HepG2 (cell line): ENCODE measurements around the gene RECK. TPM values are rescaled to one million over a fixed set of nuclear protein-coding genes. Genes with fewer than 3 reads are reported as not detected.
A peak's percentile ranks its signal among the peaks of the same experiment; 100 is the strongest.

Experiments used
- ATAC-seq: fragments of 200-7000 bp; cut with Tn5 transposase; 3 replicates; pipeline ENCODE4 v1.9.1; 2020; ENCODE audit warnings: mild to moderate bottlenecking, moderate library complexity
- BruUV-seq: library from RNA; stranded (reverse); fragments of 400-500 nt; replicated peaks from 2 replicates; lab custom pipeline; 2021; lab: Mats Ljungman, UMichigan
- CTCF ChIA-PET: fragments of 300-600 bp; formaldehyde crosslinking; extraction: SDS; loops from one replicate; lab custom pipeline; 2021; ENCODE audit warnings: low total read pairs, inconsistent platforms, low intra/inter-chr PET ratio; lab: Yijun Ruan, JAX
- POLR2A ChIA-PET: fragments of 350-600 bp; sonication (Branson Sonifier 250); formaldehyde crosslinking; loops from one replicate; lab custom pipeline; 2020; ENCODE audit warnings: antibody characterized with exemption, inconsistent platforms; lab: Yijun Ruan, JAX
- DNase-seq: peaks from one replicate; pipeline ENCODE4 v3.0.0-alpha.2; 2015; ENCODE audit warnings: low spot score
- FAIRE-seq: peaks from 3 replicates; lab custom pipeline; 2011; peaks lifted over from hg19 to GRCh38; lab: Jason Lieb, UNC
- H2AFZ ChIP-seq: one replicate; pipeline ENCODE4 v1.6.1; 2011; ENCODE audit warnings: low read length, inconsistent platforms
- H3K27ac ChIP-seq: fragments of 300-600 bp; 3 replicates; pipeline ENCODE4 v1.8.0; 2011; ENCODE audit warnings: mixed run types, mild to moderate bottlenecking, mixed read lengths, low read length, inconsistent platforms; ENCODE audit not compliant: insufficient read depth; ENCODE audit errors: extremely low read length
- H3K27me3 ChIP-seq, 2 experiments: fragments of 200-600 bp in 1 of 2; 2 replicates in 1 of 2; 3 replicates in 1 of 2; pipeline versions ENCODE4 v1.6.0 to v1.8.0; 2011; ENCODE audit warnings: low read length in 2 of 2, mild to moderate bottlenecking in 2 of 2, moderate library complexity in 2 of 2, inconsistent platforms in 1 of 2; ENCODE audit not compliant: insufficient read depth in 2 of 2, control insufficient read depth in 1 of 2
- H3K36me3 ChIP-seq, 2 experiments: fragments of 200-600 bp in 1 of 2; replicated peaks in 1 of 2; 2 replicates in 1 of 2; 3 replicates in 1 of 2; pipeline versions ENCODE4 v1.5.1 to v1.8.0; 2011; ENCODE audit warnings: low read length in 2 of 2, inconsistent platforms in 1 of 2; ENCODE audit not compliant: insufficient read depth in 2 of 2, control insufficient read depth in 1 of 2
- H3K4me1 ChIP-seq: 2 replicates; pipeline ENCODE4 v1.5.1; 2012; ENCODE audit warnings: low read length, inconsistent platforms; ENCODE audit not compliant: insufficient read depth
- H3K4me2 ChIP-seq: 2 replicates; pipeline ENCODE4 v1.6.0; 2011; ENCODE audit warnings: low read depth, low read length, inconsistent platforms
- H3K4me3 ChIP-seq, 3 experiments: fragments of 200-600 bp in 1 of 3; sonication (generic), shearing (Covaris generic) in 1 of 3; replicated peaks in 1 of 3; 2 replicates each; pipeline ENCODE4 v1.5.1; 2011 to 2016; ENCODE audit warnings: low read length in 3 of 3, inconsistent platforms in 2 of 3, low read depth in 2 of 3, mild to moderate bottlenecking in 2 of 3, control low read depth in 1 of 3, mixed read lengths in 1 of 3; ENCODE audit not compliant: insufficient read depth in 1 of 3
- H3K79me2 ChIP-seq: one replicate; pipeline ENCODE4 v1.6.1; 2011; ENCODE audit warnings: low read length, inconsistent platforms; ENCODE audit not compliant: insufficient read depth
- H3K9ac ChIP-seq: 2 replicates; pipeline ENCODE4 v1.6.0; 2011; ENCODE audit warnings: mild to moderate bottlenecking, low read depth, low read length, inconsistent platforms; ENCODE audit not compliant: insufficient read depth
- H3K9me3 ChIP-seq: 2 replicates; pipeline ENCODE4 v1.5.1; 2012; ENCODE audit warnings: mild to moderate bottlenecking, low read length
- H4K20me1 ChIP-seq: 2 replicates; pipeline ENCODE4 v1.6.0; 2011; ENCODE audit warnings: inconsistent platforms, mild to moderate bottlenecking, low read length, moderate library complexity; ENCODE audit not compliant: insufficient read depth
- FOXO1 ChIP-seq: sonication (generic); formaldehyde crosslinking; IDR thresholded peaks from 2 replicates; pipeline ENCODE4 v1.4.0; 2020; ENCODE audit warnings: missing genetic modification reagents
- HNF4A ChIP-seq: sonication (generic); formaldehyde crosslinking; IDR thresholded peaks from 2 replicates; pipeline ENCODE4 v1.4.0; 2020; ENCODE audit warnings: missing genetic modification reagents
- MTF2 ChIP-seq: sonication (generic); formaldehyde crosslinking; IDR thresholded peaks from 2 replicates; pipeline ENCODE4 v1.5.0; 2020; ENCODE audit warnings: missing genetic modification reagents, borderline replicate concordance
- NFKBIZ ChIP-seq: IDR thresholded peaks from 2 replicates; pipeline ENCODE4 v1.6.1; 2018; ENCODE audit warnings: missing genetic modification reagents, missing compliant biosample characterization
- ONECUT2 ChIP-seq: sonication (generic); formaldehyde crosslinking; IDR thresholded peaks from 2 replicates; pipeline ENCODE4 v1.4.0; 2020; ENCODE audit warnings: missing genetic modification reagents
- PCBP2 ChIP-seq: fragments of 200-400 bp; formaldehyde crosslinking; optimal IDR thresholded peaks from 2 replicates; pipeline ENCODE3; 2018; ENCODE audit warnings: low read length, low read depth; ENCODE audit not compliant: poor library complexity, severe bottlenecking
- SMC3 ChIP-seq: IDR thresholded peaks from 2 replicates; pipeline ENCODE4 v1.6.1; 2011; ENCODE audit warnings: low read length, improper control_type of control experiment
- THYN1 ChIP-seq: sonication (generic); formaldehyde crosslinking; IDR thresholded peaks from 2 replicates; pipeline ENCODE4 v1.8.1; 2023; ENCODE audit warnings: low read depth, mild to moderate bottlenecking, moderate library complexity, missing genetic modification reagents, borderline replicate concordance
- XRCC5 ChIP-seq: fragments of 200-400 bp; formaldehyde crosslinking; optimal IDR thresholded peaks from 2 replicates; pipeline ENCODE3; 2017; ENCODE audit warnings: mild to moderate bottlenecking, low read length
- ZNF12 ChIP-seq: sonication (generic); formaldehyde crosslinking; IDR thresholded peaks from 2 replicates; pipeline ENCODE4 v1.5.0; 2020; ENCODE audit warnings: missing genetic modification reagents
- ZNF282 ChIP-seq: fragments of 450-650 bp; IDR thresholded peaks from 2 replicates; pipeline ENCODE4 v1.6.1; 2018; ENCODE audit not compliant: partially characterized antibody
- ZNF564 ChIP-seq: sonication (generic); formaldehyde crosslinking; IDR thresholded peaks from 2 replicates; pipeline ENCODE4 v1.8.1; 2023; ENCODE audit warnings: mild to moderate bottlenecking, missing genetic modification reagents
- ZNF790 ChIP-seq: sonication (generic); formaldehyde crosslinking; IDR thresholded peaks from 2 replicates; pipeline ENCODE4 v1.8.0; 2022; ENCODE audit warnings: missing genetic modification reagents, mild to moderate bottlenecking, borderline replicate concordance
- WGBS: methylation state at CpG from one replicate; pipeline ENCODE4 v1.1.6; 2017; ENCODE audit warnings: low lambda C conversion rate; 5-methylcytosine and 5-hydroxymethylcytosine counted together
- in situ Hi-C: cut with HindIII; loops from 2 replicates; pipeline ENCODE4 v1.10.0; 2017; ENCODE audit warnings: low pct_unique_long_range_greater_than_20kb; ENCODE audit not compliant: extremely low pct_ligation_motif_present
- intact Hi-C: fragments of 100-400 bp; cut with micrococcal nuclease; formaldehyde crosslinking; loops from one replicate; pipeline ENCODE4 v1.10.0; 2022; ENCODE audit not compliant: unreplicated experiment
- polyA plus RNA-seq, 8 experiments: library from polyadenylated mRNA; depleted of rRNA in 3 of 8; stranded (reverse) in 7 of 8; unstranded in 1 of 8; fragments of >200 nt; fragmentation: Illumina TruSeq in 4 of 8; extraction: Trizol in 4 of 8; gene quantifications; 2 replicates each; pipeline versions ENCODE4 v1.2.1 to v1.2.3, GENCODE V29; 2011 to 2016; ENCODE audit warnings: low read depth in 4 of 8, missing spikeins in 1 of 8, mixed read lengths in 1 of 8; ENCODE audit not compliant: insufficient read depth in 1 of 8
- total RNA-seq, 5 experiments: library from RNA; depleted of rRNA; stranded (reverse); fragments of >200 nt; fragmentation: Illumina TruSeq; extraction: Trizol; gene quantifications; 2 replicates each; pipeline ENCODE4 v1.2.3, GENCODE V29; 2016; ENCODE audit warnings: low read depth in 1 of 5
- TF ChIP-seq, protein P1 (sequence below): sonication (generic); formaldehyde crosslinking; IDR thresholded peaks from 2 replicates; pipeline ENCODE4 v1.5.1; 2020; ENCODE audit warnings: mild to moderate bottlenecking, missing genetic modification reagents, moderate library complexity
- TF ChIP-seq, protein P2 (sequence below): sonication (generic); formaldehyde crosslinking; IDR thresholded peaks from 2 replicates; pipeline ENCODE4 v1.4.0; 2020; ENCODE audit warnings: missing genetic modification reagents, borderline replicate concordance

Gene RECK
- total and polyA plus RNA-seq, 2 of the 13 experiments (the other 11 are each of a cell fraction or from before 2014, with no cell fraction given), result 3.1 to 4.8 TPM

DNA sequence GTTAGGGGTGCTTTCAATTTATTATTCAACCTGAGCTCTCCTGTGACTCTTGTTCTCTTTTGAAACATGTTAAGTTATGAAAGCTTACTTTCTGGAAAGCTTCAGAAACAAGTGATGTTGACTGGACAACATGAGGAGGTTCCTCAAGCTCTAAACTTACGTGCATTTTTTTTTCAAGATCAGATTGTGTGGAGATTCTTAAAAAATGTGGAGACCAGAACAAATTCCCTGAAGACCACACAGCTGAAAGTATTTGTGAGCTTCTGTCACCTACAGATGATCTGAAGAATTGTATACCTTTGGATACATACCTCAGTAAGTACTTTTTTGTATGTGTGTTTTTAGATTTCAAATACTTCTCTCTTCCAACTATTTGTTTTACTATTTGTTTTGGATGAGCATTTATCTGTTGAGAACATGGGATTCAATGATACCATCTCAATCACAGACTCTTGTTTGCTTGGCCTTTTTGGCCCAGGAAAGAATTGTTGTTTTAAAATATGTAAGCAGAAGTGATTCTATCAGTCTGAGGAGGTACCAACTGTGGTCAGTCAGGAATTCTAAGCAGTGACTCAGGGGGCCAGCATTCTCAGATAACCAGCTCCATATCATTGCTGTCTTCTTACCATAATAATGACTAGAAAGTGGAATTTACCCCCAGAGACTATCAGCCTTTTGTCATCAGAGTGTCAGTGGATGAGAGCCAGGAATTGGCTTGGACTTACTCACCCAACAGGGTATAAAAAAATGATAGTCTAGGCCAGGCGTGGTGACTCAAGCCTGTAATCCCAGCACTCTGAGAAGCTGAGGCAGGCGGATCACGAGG is 65.4 kb downstream of the RECK start (continued):
- TF ChIP-seq, protein P1, sequence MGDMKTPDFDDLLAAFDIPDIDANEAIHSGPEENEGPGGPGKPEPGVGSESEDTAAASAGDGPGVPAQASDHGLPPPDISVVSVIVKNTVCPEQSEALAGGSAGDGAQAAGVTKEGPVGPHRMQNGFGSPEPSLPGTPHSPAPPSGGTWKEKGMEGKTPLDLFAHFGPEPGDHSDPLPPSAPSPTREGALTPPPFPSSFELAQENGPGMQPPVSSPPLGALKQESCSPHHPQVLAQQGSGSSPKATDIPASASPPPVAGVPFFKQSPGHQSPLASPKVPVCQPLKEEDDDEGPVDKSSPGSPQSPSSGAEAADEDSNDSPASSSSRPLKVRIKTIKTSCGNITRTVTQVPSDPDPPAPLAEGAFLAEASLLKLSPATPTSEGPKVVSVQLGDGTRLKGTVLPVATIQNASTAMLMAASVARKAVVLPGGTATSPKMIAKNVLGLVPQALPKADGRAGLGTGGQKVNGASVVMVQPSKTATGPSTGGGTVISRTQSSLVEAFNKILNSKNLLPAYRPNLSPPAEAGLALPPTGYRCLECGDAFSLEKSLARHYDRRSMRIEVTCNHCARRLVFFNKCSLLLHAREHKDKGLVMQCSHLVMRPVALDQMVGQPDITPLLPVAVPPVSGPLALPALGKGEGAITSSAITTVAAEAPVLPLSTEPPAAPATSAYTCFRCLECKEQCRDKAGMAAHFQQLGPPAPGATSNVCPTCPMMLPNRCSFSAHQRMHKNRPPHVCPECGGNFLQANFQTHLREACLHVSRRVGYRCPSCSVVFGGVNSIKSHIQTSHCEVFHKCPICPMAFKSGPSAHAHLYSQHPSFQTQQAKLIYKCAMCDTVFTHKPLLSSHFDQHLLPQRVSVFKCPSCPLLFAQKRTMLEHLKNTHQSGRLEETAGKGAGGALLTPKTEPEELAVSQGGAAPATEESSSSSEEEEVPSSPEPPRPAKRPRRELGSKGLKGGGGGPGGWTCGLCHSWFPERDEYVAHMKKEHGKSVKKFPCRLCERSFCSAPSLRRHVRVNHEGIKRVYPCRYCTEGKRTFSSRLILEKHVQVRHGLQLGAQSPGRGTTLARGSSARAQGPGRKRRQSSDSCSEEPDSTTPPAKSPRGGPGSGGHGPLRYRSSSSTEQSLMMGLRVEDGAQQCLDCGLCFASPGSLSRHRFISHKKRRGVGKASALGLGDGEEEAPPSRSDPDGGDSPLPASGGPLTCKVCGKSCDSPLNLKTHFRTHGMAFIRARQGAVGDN (CRISPR knock-in tag), result no peak
- TF ChIP-seq ZNF564 (CRISPR knock-in tag) (no peak), FOXO1 (no peak), ZNF12 (CRISPR knock-in tag) (no peak), MTF2 (CRISPR knock-in tag) (no peak), ONECUT2 (CRISPR knock-in tag) (no peak)

DNA sequence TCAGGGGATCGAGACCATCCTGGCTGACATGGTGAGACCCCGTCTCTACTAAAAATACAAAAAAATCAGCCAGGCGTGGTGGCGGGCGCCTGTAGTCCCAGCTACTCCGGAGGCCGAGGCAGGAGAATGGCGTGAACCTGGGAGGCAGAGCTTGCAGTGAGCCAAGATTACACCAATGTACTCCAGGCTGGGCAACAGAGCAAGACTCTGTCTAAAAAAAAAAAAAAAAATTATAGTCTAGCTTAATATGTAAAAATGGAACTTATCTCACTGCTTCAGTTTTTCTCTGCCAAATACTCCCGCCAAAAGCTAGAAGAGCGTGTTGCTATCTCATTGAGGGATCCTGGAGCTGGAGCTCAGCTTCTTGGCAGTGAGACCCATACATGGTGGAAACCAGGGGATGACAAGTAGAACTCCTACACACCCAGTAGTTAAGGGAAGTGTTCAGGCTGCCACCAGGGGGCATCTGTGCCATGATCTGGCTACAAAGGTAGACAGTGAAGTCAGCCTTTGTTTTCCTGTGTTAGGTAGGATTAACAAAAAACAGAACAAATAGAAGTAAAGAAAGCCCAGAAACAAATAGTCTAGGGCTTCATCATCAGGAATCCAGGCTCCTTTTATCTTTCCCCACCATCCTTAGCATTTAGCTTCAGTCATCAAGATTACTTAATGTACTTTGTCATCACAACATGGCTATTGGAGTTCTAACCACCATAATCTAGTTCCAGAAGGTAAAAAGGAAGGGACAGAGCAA is 66.2 kb downstream of the RECK start:
- no peak overlapping the region for H3K4me2 ChIP-seq
- CTCF ChIA-PET, result interaction anchor here (1.2 to 2.8 kb wide), 2 partner anchors 63 to 226 kb away, joined by 5 to 40 read pairs; no protein-coding TSS in a partner anchor
- no peak overlapping the region for H2AFZ ChIP-seq
- intact Hi-C loops (loop anchor here (1.0 kb wide), 1 partner anchor 63 kb away; no protein-coding TSS in a partner anchor), in situ Hi-C loops (loop anchor here (5.0 kb wide), 1 partner anchor 64 kb away; the partner anchor contains the start of gene CCIN)
- H3K4me3 ChIP-seq, result no peak overlapping the region
- peak; percentile 73 for DNase-seq
- peaks cover 4% of the 10 kb centered on the region; the same call in 1 of the 2 replicates for H3K4me1 ChIP-seq
- POLR2A ChIA-PET, result no interaction called here
- no peaks in the 10 kb centered on the region for H3K27me3 ChIP-seq
- H3K27ac ChIP-seq, result no peak overlapping the region
- H4K20me1 ChIP-seq, result no peaks in the 10 kb centered on the region
- H3K79me2 ChIP-seq, result no peaks in the 10 kb centered on the region
- H3K9ac ChIP-seq, result no peak overlapping the region
- peak; percentile 99 for ATAC-seq
- no peaks in the 10 kb centered on the region for H3K36me3 ChIP-seq
- 58% methylated on average over 10 of the region's 10 CpGs for WGBS
- H3K9me3 ChIP-seq, result no peaks in the 10 kb centered on the region
- peak; percentile 60 for FAIRE-seq
- no TSS peak for BruUV-seq
- no peak for TF ChIP-seq PCBP2
- TF ChIP-seq, protein P2, sequence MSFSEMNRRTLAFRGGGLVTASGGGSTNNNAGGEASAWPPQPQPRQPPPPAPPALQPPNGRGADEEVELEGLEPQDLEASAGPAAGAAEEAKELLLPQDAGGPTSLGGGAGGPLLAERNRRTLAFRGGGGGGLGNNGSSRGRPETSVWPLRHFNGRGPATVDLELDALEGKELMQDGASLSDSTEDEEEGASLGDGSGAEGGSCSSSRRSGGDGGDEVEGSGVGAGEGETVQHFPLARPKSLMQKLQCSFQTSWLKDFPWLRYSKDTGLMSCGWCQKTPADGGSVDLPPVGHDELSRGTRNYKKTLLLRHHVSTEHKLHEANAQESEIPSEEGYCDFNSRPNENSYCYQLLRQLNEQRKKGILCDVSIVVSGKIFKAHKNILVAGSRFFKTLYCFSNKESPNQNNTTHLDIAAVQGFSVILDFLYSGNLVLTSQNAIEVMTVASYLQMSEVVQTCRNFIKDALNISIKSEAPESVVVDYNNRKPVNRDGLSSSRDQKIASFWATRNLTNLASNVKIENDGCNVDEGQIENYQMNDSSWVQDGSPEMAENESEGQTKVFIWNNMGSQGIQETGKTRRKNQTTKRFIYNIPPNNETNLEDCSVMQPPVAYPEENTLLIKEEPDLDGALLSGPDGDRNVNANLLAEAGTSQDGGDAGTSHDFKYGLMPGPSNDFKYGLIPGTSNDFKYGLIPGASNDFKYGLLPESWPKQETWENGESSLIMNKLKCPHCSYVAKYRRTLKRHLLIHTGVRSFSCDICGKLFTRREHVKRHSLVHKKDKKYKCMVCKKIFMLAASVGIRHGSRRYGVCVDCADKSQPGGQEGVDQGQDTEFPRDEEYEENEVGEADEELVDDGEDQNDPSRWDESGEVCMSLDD (CRISPR knock-in tag), result no peak
- no peak for TF ChIP-seq ZNF282
- TF ChIP-seq ZNF790 (CRISPR knock-in tag), result 0 out of 2 replicates have a peak, but pooled peaks have one; percentile 36
- peak; percentile 40 for TF ChIP-seq XRCC5
- TF ChIP-seq THYN1 (CRISPR knock-in tag), result no peak
- TF ChIP-seq HNF4A, result no peak
- peak; percentile 92 for TF ChIP-seq SMC3
- 0 out of 2 replicates have a peak, but pooled peaks have one; percentile 41 for TF ChIP-seq NFKBIZ (CRISPR knock-in tag)
